Effector memory CD4-positive, alpha-beta T cell (primary cell): Measurements from ENCODE around the gene SCO2.

Experiments
- DNase-seq, 3 donors: peaks; one replicate each; pipeline ENCODE4 v3.0.0-alpha.2; 2020
- H3K27ac ChIP-seq: 2 replicates; pipeline ENCODE4 v1.7.0; 2013; ENCODE audit warnings: mild to moderate bottlenecking, low read length, moderate library complexity; ENCODE audit not compliant: insufficient read depth, poor library complexity, severe bottlenecking
- H3K27me3 ChIP-seq: replicated peaks from 2 replicates; pipeline ENCODE4 v1.7.0; 2013; ENCODE audit warnings: mild to moderate bottlenecking, low read length; ENCODE audit not compliant: insufficient read depth, control insufficient read depth, poor library complexity, severe bottlenecking
- H3K36me3 ChIP-seq: 2 replicates; pipeline ENCODE4 v1.7.0; 2013; ENCODE audit warnings: mild to moderate bottlenecking, low read length, moderate library complexity; ENCODE audit not compliant: control insufficient read depth, insufficient read depth
- H3K4me1 ChIP-seq: 2 replicates; pipeline ENCODE4 v1.7.0; 2013; ENCODE audit warnings: low read length, mild to moderate bottlenecking; ENCODE audit not compliant: control insufficient read depth, insufficient read depth, poor library complexity, severe bottlenecking
- H3K4me3 ChIP-seq: 2 replicates; pipeline ENCODE4 v1.7.0; 2013; ENCODE audit warnings: low read length, low read depth, mild to moderate bottlenecking; ENCODE audit not compliant: insufficient read depth, poor library complexity, severe bottlenecking
- H3K9me3 ChIP-seq: 2 replicates; pipeline ENCODE4 v1.7.0; 2013; ENCODE audit warnings: mild to moderate bottlenecking, low read length, moderate library complexity; ENCODE audit not compliant: control insufficient read depth

SCO2 gene

DNA sequence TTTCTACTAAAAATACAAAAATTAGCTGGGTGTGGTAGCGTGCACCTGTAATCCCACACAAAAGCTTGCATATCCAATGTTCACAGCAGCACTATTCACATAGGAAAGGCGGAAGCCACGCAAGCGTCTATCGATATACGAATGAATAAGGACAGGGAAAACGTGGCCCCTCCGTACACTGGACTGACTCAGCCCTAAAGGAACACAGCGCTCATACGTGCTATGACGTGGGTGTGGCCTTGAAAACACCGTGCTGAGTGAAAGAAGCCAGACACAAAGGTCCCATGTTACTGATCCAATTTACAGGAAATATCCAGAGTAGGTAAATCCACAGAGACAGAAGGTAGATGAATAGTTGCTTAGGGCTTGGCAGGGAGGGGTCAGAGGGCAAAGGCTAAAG is 24.9 kb downstream of the SCO2 start:
- Histone ChIP-seq H3K27me3 (no peaks in the 10 kb centered on the region), H3K4me3 (no peak overlapping the region), H3K36me3 (peaks cover 24% of the 10 kb centered on the region), H3K4me1 (peaks cover 4% of the 10 kb centered on the region), H3K9me3 (no peaks in the 10 kb centered on the region), H3K27ac (no peak overlapping the region)
- DNase-seq, result no peak

- no peaks in the 10 kb centered on the region for H3K27me3 ChIP-seq
- DNase-seq, result peak; percentile 23 to 50 (median 29)
- H3K36me3 ChIP-seq, result peaks cover 13% of the 10 kb centered on the region
- no peak overlapping the region for H3K27ac ChIP-seq
- no peaks in the 10 kb centered on the region for H3K4me1 ChIP-seq
- H3K9me3 ChIP-seq, result no peaks in the 10 kb centered on the region
- H3K4me3 ChIP-seq, result no peak overlapping the region
Observed at GRCh38 chr22:50498322-50498890, 27.0 kb downstream of the SCO2 start.

GRCh38 chr22:50497093-50497492 is 28.3 kb downstream of the SCO2 start:
- Histone ChIP-seq H3K27me3 (no peaks in the 10 kb centered on the region), H3K9me3 (no peaks in the 10 kb centered on the region), H3K4me1 (no peaks in the 10 kb centered on the region), H3K27ac (no peak overlapping the region), H3K4me3 (no peak overlapping the region), H3K36me3 (no peaks in the 10 kb centered on the region)
- no peak for DNase-seq

- Histone ChIP-seq H3K4me3 (no peak overlapping the region), H3K4me1 (peaks cover 5% of the 10 kb centered on the region), H3K9me3 (no peaks in the 10 kb centered on the region), H3K27ac (no peak overlapping the region), H3K27me3 (no peaks in the 10 kb centered on the region), H3K36me3 (no peaks in the 10 kb centered on the region)
- no peak for DNase-seq
Observed at GRCh38 chr22:50490531-50491308, 34.7 kb downstream of the SCO2 start.

GRCh38 chr22:50489363-50490243 is 35.8 kb downstream of the SCO2 start:
- Histone ChIP-seq H3K27me3 (no peaks in the 10 kb centered on the region), H3K9me3 (no peaks in the 10 kb centered on the region), H3K36me3 (no peaks in the 10 kb centered on the region), H3K27ac (no peak overlapping the region), H3K4me1 (peaks cover 5% of the 10 kb centered on the region), H3K4me3 (no peak overlapping the region)
- DNase-seq, result no peak

DNA sequence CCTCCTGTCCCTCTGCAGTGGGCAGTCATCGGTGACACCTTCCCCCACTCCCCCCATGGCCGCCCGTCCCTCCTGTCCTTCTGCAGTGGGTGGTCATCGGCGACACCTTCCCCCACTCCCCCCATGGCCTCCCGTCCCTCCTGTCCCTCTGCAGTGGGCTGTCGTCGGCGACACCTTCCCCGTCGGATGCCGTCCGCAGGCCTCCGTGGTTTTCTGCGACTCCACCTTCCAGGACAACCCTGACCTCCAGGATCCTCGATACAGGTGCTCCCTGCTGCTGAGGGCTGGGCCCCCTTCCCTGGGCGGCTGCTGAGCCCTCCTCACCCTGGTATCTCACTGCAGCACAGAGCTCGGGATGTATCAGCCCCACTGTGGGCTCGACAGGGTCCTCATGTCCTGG is 36.5 kb downstream of the SCO2 start:
- Histone ChIP-seq H3K4me3 (no peak overlapping the region), H3K27me3 (no peaks in the 10 kb centered on the region), H3K4me1 (peaks cover 5% of the 10 kb centered on the region), H3K9me3 (no peaks in the 10 kb centered on the region), H3K27ac (no peak overlapping the region), H3K36me3 (no peaks in the 10 kb centered on the region)
- no peak for DNase-seq

- Histone ChIP-seq H3K27me3 (no peaks in the 10 kb centered on the region), H3K4me1 (peaks cover 5% of the 10 kb centered on the region), H3K27ac (no peak overlapping the region), H3K9me3 (no peaks in the 10 kb centered on the region), H3K4me3 (no peak overlapping the region), H3K36me3 (no peaks in the 10 kb centered on the region)
- DNase-seq, result no peak
Observed at GRCh38 chr22:50488006-50488677, 37.3 kb downstream of the SCO2 start.

- DNase-seq, result no peak
- H3K36me3 ChIP-seq, result no peaks in the 10 kb centered on the region
- no peaks in the 10 kb centered on the region for H3K27me3 ChIP-seq
- H3K4me1 ChIP-seq, result peaks cover 6% of the 10 kb centered on the region
- H3K9me3 ChIP-seq, result no peaks in the 10 kb centered on the region
- no peak overlapping the region for H3K4me3 ChIP-seq
- H3K27ac ChIP-seq, result no peak overlapping the region
Observed at GRCh38 chr22:50487290-50488005, 38.0 kb downstream of the SCO2 start.

- no peaks in the 10 kb centered on the region for H3K36me3 ChIP-seq
- no peak for DNase-seq
- no peak within 1 kb of the TSS for H3K4me3 ChIP-seq
- no peak within 1 kb of the TSS for H3K27ac ChIP-seq
- no peaks in the 10 kb centered on the region for H3K9me3 ChIP-seq
- peaks cover 14% of the 10 kb centered on the region for H3K4me1 ChIP-seq
- no peaks in the 10 kb centered on the region for H3K27me3 ChIP-seq
Observed at GRCh38 chr22:50486561-50487289, 38.7 kb downstream of the SCO2 start, which contains the start of gene MIOX. Gene MIOX, plus strand, starts transcription at chr22:50486859. Its CDS starts 39 bp downstream, at chr22:50486898.
